Measurements from ENCODE around the gene TBCB. TPM values are rescaled to one million over a fixed set of nuclear protein-coding genes. Genes with fewer than 3 reads are reported as not detected.
"Not testable (repeated sequence)": the region's sequence is repeated elsewhere in the genome, so short reads cannot be mapped to it uniquely, and the experiment has no call there.

Gene TBCB
- total RNA-seq, 1 donor from 2014 or later, result 129 TPM

DNA sequence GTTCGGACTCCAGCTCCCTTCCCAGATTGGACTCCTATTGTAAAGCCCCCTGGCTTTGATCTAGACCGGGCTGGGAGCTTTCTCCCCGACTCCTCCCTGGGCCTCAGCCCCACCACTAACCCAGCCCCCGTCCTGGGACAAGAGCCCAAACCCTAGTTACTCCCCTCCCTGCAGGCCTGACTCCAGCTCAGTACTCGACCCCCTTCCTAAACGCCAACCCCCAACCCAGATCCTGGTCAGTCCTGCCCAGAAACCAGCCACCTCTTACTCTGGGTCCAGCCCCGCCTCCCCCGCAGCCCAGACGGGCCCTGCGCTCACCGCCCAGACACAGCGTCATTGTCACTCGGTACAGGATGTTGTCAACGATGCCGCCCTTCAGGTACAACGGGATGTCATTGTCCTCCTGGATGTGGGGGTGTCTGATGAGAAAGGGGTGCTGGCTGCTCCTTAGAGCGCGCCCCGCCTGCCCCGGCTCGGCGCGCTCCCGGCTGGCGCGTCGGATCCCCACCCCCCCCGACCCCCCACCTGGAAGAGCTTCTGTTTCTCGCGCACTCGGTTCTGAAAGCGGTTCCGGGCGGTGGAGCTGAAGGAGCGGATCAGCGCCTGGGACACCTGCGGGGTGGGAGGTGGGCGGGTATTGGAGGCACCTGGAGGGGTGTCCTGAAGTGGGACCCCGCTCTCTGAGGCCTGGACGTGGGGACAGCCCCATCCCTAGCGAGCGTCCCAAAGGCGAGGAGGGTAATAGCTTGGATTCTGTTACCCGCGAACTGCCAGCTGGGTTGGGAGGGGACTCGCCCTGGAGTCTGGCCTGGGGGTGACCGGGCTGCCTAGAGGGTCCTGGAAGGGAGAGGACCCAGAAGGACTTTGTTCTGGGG lies 36.1 kb downstream of the TBCB start:
- H3K9me3 Mint-ChIP-seq, result no peaks in the 10 kb centered on the region
- peaks cover 36% of the 10 kb centered on the region for H3K36me3 Mint-ChIP-seq (ENCODE audit: low read depth)
- intact Hi-C loops (cut with micrococcal nuclease), result no loop called here
- H3K27ac Mint-ChIP-seq, result no peak overlapping the region
- H3K27me3 Mint-ChIP-seq, result no peaks in the 10 kb centered on the region
- no peak overlapping the region for H3K4me3 Mint-ChIP-seq
- H3K4me1 Mint-ChIP-seq, result peaks cover 2% of the 10 kb centered on the region
- DNase-seq, result no peak

DNA sequence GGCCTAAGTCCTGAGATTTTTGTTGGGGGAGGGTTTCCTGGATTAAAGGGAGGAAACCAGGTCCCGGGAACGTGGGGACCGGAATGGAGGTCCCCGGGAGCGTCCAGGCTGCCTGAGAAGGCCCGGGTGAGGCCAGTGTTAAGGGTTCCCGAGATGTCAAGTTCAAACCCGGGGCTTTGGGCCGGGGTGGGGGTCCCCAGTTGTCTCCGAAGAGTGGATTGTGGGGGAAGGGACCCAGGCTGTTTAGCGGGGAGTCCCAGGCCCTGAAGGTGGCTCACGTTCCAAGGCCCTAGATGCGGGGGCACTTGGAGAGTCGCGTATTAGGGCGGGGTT lies 36.7 kb downstream of the TBCB start:
- H3K27me3 Mint-ChIP-seq, result no peaks in the 10 kb centered on the region
- no peak overlapping the region for H3K27ac Mint-ChIP-seq
- DNase-seq, result no peak
- H3K36me3 Mint-ChIP-seq (ENCODE audit: low read depth), result peaks cover 30% of the 10 kb centered on the region
- intact Hi-C loops (cut with micrococcal nuclease), result no loop called here
- no peaks in the 10 kb centered on the region for H3K9me3 Mint-ChIP-seq
- no peak overlapping the region for H3K4me3 Mint-ChIP-seq
- no peaks in the 10 kb centered on the region for H3K4me1 Mint-ChIP-seq

DNA sequence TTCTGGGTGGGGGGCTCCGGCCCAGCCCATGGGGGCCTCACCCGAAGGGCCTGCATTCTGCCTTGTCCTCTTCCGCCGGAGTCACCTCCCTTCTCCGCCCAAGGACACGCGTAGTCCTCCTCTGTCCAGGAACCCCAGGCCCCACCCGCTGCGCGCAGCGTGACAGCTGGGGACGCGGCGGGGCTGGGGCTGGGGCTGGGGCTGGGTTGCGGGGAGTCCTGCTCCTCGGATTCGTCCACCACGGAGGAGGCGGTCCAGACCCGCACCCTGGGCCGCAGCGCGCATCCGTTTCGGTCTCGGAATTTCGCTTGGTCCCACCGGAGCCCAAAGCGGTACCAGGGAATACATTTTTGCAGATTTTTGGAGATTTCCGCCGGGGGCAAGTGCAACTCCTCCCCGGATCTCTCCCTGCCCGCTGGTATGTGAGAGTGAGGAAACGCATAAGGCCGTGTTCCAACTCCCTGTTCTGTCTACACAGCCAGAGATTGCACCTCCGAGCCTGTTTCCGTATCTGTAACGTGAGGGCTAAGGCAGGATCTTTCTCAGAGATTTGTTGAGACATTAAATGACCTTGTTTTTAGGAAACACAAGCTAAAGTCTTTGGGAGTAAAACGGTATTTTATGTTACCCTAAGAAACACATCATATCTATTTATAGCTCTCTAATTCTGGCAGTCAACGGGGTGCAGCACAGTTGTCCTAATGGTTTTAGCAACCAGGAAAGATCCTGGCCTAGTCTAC lies 37.3 kb downstream of the TBCB start, which contains the start of gene COX7A1:
TSS of gene COX7A1 (minus strand) at position 96 of the 740 bp plus-strand sequence. CDS start at position 56, 40 bp downstream.
- no peaks in the 10 kb centered on the region for H3K4me1 Mint-ChIP-seq
- H3K9me3 Mint-ChIP-seq, result no peaks in the 10 kb centered on the region
- no peak within 1 kb of the TSS for H3K4me3 Mint-ChIP-seq
- H3K36me3 Mint-ChIP-seq (ENCODE audit: low read depth), result peaks cover 25% of the 10 kb centered on the region
- no peaks in the 10 kb centered on the region for H3K27me3 Mint-ChIP-seq
- no peak within 1 kb of the TSS for H3K27ac Mint-ChIP-seq
- intact Hi-C loops (cut with micrococcal nuclease), result no loop called here
- no peak for DNase-seq

DNA sequence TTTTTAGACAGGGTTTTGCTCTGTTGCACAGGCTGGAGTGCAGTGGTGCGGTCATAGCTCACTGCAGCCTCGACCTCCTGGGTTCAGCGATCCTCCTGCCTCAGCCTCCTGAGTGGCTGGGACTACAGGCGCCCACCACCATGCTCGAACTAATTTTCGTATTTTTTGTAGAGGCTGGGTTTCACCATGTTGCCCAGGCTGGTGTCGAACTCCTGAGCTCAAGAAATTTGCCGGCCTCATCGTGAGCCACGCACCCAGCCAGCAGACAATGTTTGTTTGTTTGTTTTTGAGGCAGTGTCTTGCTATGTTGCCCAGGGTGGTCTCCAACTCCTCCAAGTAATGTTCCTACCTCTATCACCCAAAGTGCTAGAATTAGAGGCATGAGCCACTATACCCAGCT lies 37.9 kb downstream of the TBCB start:
- Mint-ChIP-seq H3K27me3 (no peaks in the 10 kb centered on the region), H3K36me3 (ENCODE audit: low read depth) (peaks cover 23% of the 10 kb centered on the region), H3K9me3 (no peaks in the 10 kb centered on the region), H3K27ac (no peak overlapping the region), H3K4me3 (no peak overlapping the region), H3K4me1 (no peaks in the 10 kb centered on the region)
- intact Hi-C loops (cut with micrococcal nuclease), result no loop called here
- DNase-seq, result no peak

DNA sequence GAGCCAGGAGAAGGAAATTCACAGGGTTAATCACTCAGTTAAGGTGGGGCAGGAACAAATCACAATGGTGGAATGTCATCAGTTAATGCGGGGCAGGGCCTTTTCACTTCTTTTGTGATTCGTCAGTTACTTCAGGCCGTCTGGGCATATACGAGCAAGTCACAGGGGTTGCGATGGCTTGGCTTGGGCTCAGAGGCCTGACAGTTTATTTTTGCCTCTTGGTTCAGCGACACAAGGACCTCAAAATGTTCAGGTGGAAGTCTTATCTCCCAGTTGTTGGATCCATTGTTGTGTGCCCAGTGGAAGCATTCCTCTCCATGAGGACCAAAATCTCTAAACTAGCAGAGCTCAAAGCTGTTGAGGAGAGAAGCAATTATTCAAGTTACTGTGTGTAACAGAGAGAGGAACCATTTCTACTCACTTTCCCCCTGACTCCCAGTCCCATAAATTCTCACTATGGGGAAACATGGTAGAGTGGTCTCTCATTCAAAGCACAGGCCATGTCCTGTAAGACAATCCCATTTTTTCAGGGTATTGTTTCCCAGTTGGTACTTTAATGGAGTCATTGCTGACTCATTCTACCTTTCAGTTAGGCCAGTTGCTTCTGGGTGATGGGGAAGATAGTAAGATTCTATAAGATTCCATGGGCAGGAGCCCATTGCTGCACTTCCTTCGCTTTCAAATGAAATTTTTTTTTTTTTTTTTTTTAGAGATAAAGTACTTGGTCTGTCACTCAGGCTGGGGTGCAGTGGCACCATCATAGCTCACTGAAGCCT lies 45.7 kb downstream of the TBCB start:
- peaks cover 8% of the 10 kb centered on the region for H3K36me3 Mint-ChIP-seq (ENCODE audit: low read depth)
- H3K9me3 Mint-ChIP-seq, result no peaks in the 10 kb centered on the region
- intact Hi-C loops (cut with micrococcal nuclease), result no loop called here
- H3K4me1 Mint-ChIP-seq, result no peaks in the 10 kb centered on the region
- no peak overlapping the region for H3K27ac Mint-ChIP-seq
- H3K4me3 Mint-ChIP-seq, result no peak overlapping the region
- H3K27me3 Mint-ChIP-seq, result no peaks in the 10 kb centered on the region
- no peak for DNase-seq

DNA sequence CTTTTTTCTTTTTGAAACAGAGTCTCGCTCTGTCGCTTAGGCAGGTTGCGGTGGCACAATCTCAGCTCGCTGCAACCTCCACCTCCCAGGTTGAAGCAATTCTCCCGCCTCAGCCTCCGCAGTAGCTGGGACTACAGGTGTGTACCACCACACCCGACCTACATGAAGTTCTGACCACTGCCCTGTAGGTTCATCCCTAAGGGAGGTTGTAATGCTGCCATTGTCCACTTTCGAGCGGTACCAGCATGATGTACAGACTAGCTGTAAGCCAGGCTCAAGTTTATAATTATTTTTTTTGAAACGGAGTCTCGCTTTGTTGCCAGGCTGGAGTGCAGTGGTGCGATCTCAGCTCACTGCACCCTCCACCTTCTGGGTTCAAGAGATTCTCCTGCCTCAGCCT lies 48.5 kb downstream of the TBCB start:
- intact Hi-C loops (cut with micrococcal nuclease), result no loop called here
- DNase-seq, result no peak
- H3K27me3 Mint-ChIP-seq, result no peaks in the 10 kb centered on the region
- H3K4me1 Mint-ChIP-seq, result no peaks in the 10 kb centered on the region
- no peak overlapping the region for H3K27ac Mint-ChIP-seq
- H3K4me3 Mint-ChIP-seq, result no peak overlapping the region
- peaks cover 8% of the 10 kb centered on the region for H3K36me3 Mint-ChIP-seq (ENCODE audit: low read depth)
- H3K9me3 Mint-ChIP-seq, result no peaks in the 10 kb centered on the region

DNA sequence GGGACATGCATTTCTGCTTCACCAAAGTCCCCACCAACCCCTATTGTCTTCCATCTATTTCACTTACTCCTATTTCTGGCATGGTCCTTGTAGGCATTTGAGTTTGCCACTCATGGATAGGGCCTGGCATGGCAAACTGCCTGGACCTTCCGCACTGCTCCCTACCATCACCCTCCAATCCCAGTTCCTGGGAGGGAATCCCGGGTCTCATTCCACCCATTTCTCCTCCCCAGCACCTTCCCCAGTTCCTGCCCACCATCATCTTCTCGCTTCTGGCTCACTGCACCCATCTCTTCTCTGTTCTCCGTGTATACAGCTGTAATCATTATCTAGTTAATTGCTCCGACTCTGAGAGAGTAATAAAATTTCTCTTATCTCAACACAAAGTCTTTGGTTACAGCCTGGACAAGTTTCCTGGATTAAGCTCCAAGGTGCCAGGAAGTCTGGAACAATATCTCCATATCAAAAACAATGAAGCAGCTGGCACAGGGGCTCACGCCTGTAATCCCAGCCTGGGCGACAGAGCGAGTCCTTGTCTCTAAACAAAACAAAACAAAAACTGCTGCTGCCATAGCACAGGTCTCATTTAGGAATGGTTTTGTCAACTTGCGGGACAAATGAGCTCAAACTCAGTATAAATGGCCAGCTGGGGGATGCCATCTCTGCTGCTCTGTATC lies 54.0 kb downstream of the TBCB start:
- H3K4me1 Mint-ChIP-seq, result peaks cover 2% of the 10 kb centered on the region
- H3K36me3 Mint-ChIP-seq (ENCODE audit: low read depth), result no peaks in the 10 kb centered on the region
- H3K27ac Mint-ChIP-seq, result no peak overlapping the region
- H3K27me3 Mint-ChIP-seq, result no peaks in the 10 kb centered on the region
- no peak overlapping the region for H3K4me3 Mint-ChIP-seq
- intact Hi-C loops (cut with micrococcal nuclease), result no loop called here
- no peak for DNase-seq
- H3K9me3 Mint-ChIP-seq, result no peaks in the 10 kb centered on the region

DNA sequence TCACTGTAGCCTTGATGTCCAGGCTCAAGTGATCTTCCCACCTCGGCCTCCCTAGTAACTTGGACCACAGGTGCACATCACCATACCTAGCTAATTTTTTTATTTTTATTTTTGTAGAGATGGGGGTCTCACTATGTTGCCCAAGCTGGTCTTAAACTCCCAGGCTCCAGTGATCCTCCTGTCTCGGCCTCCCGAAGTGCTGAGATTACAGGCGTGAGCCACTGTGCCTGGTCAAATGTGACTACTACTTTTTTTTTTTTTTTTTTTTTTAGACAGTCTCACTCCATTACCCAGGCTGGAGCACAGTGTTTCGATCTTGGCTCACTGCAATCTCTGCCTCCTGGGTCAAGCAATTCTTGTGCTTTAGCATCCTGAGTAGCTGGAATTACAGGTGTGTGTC lies 57.6 kb downstream of the TBCB start:
- no peak overlapping the region for H3K27ac Mint-ChIP-seq
- no peaks in the 10 kb centered on the region for H3K36me3 Mint-ChIP-seq (ENCODE audit: low read depth)
- DNase-seq, result no peak
- no peak overlapping the region for H3K4me3 Mint-ChIP-seq
- peaks cover 4% of the 10 kb centered on the region for H3K9me3 Mint-ChIP-seq
- intact Hi-C loops (cut with micrococcal nuclease), result no loop called here
- no peaks in the 10 kb centered on the region for H3K27me3 Mint-ChIP-seq
- H3K4me1 Mint-ChIP-seq, result peaks cover 2% of the 10 kb centered on the region

DNA sequence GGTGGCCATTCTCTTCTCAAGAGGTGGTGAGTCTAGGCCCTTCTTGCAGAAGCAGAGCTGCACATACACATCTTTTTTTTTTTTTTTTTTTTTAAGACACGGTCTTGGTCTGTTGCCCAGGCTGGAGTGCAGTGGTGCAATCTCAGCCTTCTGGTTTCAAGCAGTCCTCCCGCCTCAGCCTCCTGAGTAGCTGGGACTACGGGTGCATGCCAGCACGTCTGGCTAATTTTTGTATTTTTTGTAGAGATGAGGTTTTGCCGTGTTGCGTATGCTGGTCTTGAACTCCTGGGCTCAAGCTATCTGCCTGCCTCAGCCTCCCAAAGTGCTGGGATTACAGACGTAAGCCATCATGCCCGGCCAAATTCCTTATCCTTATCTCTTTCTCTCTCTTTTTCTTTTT lies 58.6 kb downstream of the TBCB start:
- H3K36me3 Mint-ChIP-seq (ENCODE audit: low read depth); H3K4me1 Mint-ChIP-seq; H3K4me3 Mint-ChIP-seq; DNase-seq; intact Hi-C loops (cut with micrococcal nuclease); H3K27ac Mint-ChIP-seq; H3K27me3 Mint-ChIP-seq; H3K9me3 Mint-ChIP-seq: not testable (repeated sequence)

Other genes starting within 250 kb of the TBCB start
- 2.0 and 2.4 TPM in 2 replicates for gene APLP1, start 246.9 kb upstream of the TBCB start, total RNA-seq
- gene NFKBID, start 214.9 kb upstream of the TBCB start, total RNA-seq, result 146 and 150 TPM in 2 replicates
- gene HCST, start 212.9 kb upstream of the TBCB start, total RNA-seq, result 46.1 and 48.4 TPM in 2 replicates
- gene TYROBP, start 207.2 kb upstream of the TBCB start, total RNA-seq, result not detected in 2 replicates
- 11.0 and 11.6 TPM in 2 replicates for gene LRFN3, start 179.1 kb upstream of the TBCB start, total RNA-seq
- gene SDHAF1, start 120.3 kb upstream of the TBCB start, total RNA-seq, result 21.4 and 23.1 TPM in 2 replicates
- 2.2 and 2.9 TPM in 2 replicates for gene SYNE4, start 106.7 kb upstream of the TBCB start, total RNA-seq
- 46.1 and 50.7 TPM in 2 replicates for gene ALKBH6, start 101.3 kb upstream of the TBCB start, total RNA-seq
- 0.96 and 1.6 TPM in 2 replicates for gene CLIP3, start 82.6 kb upstream of the TBCB start, total RNA-seq
- 1.5 and 2.0 TPM in 2 replicates for gene THAP8, start 61.2 kb upstream of the TBCB start, total RNA-seq
- 24.9 and 25.9 TPM in 2 replicates for gene WDR62, start 60.6 kb upstream of the TBCB start, total RNA-seq
- gene OVOL3, start 4.3 kb upstream of the TBCB start, total RNA-seq, result not detected in 2 replicates
- gene POLR2I, start 593 bp upstream of the TBCB start, total RNA-seq, result 83.4 and 86.3 TPM in 2 replicates
- gene CAPNS1, start 24.6 kb downstream of the TBCB start, total RNA-seq, result 351 and 362 TPM in 2 replicates
- not detected in 2 replicates for gene COX7A1, start 37.0 kb downstream of the TBCB start, total RNA-seq
- 1.6 and 2.2 TPM in 2 replicates for gene ZNF565, start 99.2 kb downstream of the TBCB start, total RNA-seq
- 84.6 and 90.3 TPM in 2 replicates for gene ZNF146, start 99.6 kb downstream of the TBCB start, total RNA-seq